ENCODE measurements around the gene NAP1L4. TPM values are rescaled to one million over a fixed set of nuclear protein-coding genes. Genes with fewer than 3 reads are reported as not detected.

The NAP1L4 gene
- polyA plus RNA-seq, 1 of the 3 experiments (the other 2 are of a cell fraction): 104 TPM

DNA sequence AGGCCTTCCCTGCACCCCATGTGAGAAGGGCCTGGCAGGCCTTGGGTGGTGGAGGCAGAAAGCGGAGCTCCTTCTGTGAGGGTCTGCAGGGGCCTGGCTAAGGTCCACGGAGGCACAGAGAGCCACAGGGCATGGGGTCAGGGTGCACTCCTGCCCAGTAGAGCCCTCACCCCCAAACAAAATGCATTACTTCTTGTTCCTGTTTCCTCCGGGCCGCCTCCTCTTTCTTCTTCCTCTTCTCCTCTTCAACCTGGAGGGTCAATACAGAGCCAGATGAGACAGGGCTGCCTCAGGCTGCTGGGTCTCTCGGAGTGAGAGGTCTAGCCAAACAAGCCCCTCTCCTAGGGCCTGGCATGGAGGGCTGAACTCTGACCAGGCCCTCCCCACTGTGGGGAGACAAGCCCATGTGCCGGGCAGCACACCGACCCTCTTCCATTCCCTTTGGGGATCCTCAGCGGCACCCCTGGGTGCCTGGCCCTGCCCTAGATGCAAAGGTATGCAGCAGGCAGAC is 10.3 kb upstream of the NAP1L4 start:
- peaks cover 8% of the 10 kb centered on the region for H3F3A ChIP-seq (replicated peaks; ENCODE audit: insufficient read depth)
- H4K20me1 ChIP-seq (ENCODE audit: insufficient read depth): no peaks in the 10 kb centered on the region
- 93% methylated on average over 4 of the region's 8 CpGs for WGBS (ENCODE audit: low lambda C conversion rate)
- no peak overlapping the region for H2AFZ ChIP-seq (ENCODE audit: low read depth)
- no peaks in the 10 kb centered on the region for H3K9me3 ChIP-seq
- no peak overlapping the region for H3K4me3 ChIP-seq (ENCODE audit: low read depth in 2 of 2, low read length in 1 of 2)
- ChIA-PET CTCF (interaction anchor here (0.6 to 2.3 kb wide), 5 partner anchors 10 to 593 kb away, joined by 3 to 11 read pairs (median 4); no protein-coding TSS in a partner anchor), POLR2A (interaction anchor here (1.1 kb wide), 1 partner anchor 10 kb away, joined by 3 read pairs; the partner anchor contains the start of gene NAP1L4)
- H3K4me2 ChIP-seq: no peak overlapping the region
- no peaks in the 10 kb centered on the region for H3K79me2 ChIP-seq (ENCODE audit: insufficient read depth)
- peaks cover 13 to 65% of the 10 kb centered on the region in 2 experiments for H3K36me3 ChIP-seq (replicated peaks in 1 of 2; ENCODE audit: control insufficient read depth in 1 of 2, insufficient read depth in 2 of 2, low read length in 1 of 2)
- peaks cover 19 to 43% of the 10 kb centered on the region in 2 experiments for H3K4me1 ChIP-seq (ENCODE audit: control insufficient read depth in 1 of 2, insufficient read depth in 2 of 2, low read depth in 1 of 2, low read length in 1 of 2)
- peak overlapping the region; percentile 55 to 98; a peak in 2 of 4 replicates for H3K27ac ChIP-seq (ENCODE audit: low read depth in 2 of 2, low read length in 1 of 2)
- no peaks in the 10 kb centered on the region for H3K27me3 ChIP-seq (ENCODE audit: insufficient read depth)
- TF ChIP-seq TAF1 (IDR thresholded peaks at IDR 0.05; ENCODE audit: borderline replicate concordance, low read depth, low read length) (no peak), GATA2 (CRISPR knock-in tag; IDR thresholded peaks at IDR 0.05) (no peak), FOXJ3 (CRISPR knock-in tag; IDR thresholded peaks at IDR 0.05) (no peak), MXI1 (IDR thresholded peaks at IDR 0.05; ENCODE audit: low read depth, low read length) (no peak), POLR2AphosphoS5 (IDR thresholded peaks at IDR 0.05; ENCODE audit: low read depth, low read length) (no peak), NRF1 (IDR thresholded peaks at IDR 0.05; ENCODE audit: low read depth, low read length) (no peak), YY1 (IDR thresholded peaks at IDR 0.05; ENCODE audit: low read depth) (no peak), RAD21 (IDR thresholded peaks at IDR 0.05; ENCODE audit: low read length) (no peak), RXRA (IDR thresholded peaks at IDR 0.05; ENCODE audit: borderline replicate concordance, low read depth) (no peak), FOXM1 (IDR thresholded peaks at IDR 0.05; ENCODE audit: low read depth) (no peak), TCF12 (IDR thresholded peaks at IDR 0.05) (no peak), CHD2 (IDR thresholded peaks at IDR 0.05; ENCODE audit: low read length, partially characterized antibody) (no peak)
- TF ChIP-seq, protein P1, sequence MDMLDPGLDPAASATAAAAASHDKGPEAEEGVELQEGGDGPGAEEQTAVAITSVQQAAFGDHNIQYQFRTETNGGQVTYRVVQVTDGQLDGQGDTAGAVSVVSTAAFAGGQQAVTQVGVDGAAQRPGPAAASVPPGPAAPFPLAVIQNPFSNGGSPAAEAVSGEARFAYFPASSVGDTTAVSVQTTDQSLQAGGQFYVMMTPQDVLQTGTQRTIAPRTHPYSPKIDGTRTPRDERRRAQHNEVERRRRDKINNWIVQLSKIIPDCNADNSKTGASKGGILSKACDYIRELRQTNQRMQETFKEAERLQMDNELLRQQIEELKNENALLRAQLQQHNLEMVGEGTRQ (IDR thresholded peaks at IDR 0.05; ENCODE audit: borderline replicate concordance, low read depth, low read length): no peak
- TF ChIP-seq, protein P2, sequence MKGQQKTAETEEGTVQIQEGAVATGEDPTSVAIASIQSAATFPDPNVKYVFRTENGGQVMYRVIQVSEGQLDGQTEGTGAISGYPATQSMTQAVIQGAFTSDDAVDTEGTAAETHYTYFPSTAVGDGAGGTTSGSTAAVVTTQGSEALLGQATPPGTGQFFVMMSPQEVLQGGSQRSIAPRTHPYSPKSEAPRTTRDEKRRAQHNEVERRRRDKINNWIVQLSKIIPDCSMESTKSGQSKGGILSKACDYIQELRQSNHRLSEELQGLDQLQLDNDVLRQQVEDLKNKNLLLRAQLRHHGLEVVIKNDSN (IDR thresholded peaks at IDR 0.05; ENCODE audit: borderline replicate concordance, low read depth): no peak
- TF ChIP-seq, protein P3, sequence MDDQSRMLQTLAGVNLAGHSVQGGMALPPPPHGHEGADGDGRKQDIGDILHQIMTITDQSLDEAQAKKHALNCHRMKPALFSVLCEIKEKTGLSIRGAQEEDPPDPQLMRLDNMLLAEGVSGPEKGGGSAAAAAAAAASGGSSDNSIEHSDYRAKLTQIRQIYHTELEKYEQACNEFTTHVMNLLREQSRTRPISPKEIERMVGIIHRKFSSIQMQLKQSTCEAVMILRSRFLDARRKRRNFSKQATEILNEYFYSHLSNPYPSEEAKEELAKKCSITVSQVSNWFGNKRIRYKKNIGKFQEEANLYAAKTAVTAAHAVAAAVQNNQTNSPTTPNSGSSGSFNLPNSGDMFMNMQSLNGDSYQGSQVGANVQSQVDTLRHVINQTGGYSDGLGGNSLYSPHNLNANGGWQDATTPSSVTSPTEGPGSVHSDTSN (IDR thresholded peaks at IDR 0.05): no peak
- TF ChIP-seq, protein P4, sequence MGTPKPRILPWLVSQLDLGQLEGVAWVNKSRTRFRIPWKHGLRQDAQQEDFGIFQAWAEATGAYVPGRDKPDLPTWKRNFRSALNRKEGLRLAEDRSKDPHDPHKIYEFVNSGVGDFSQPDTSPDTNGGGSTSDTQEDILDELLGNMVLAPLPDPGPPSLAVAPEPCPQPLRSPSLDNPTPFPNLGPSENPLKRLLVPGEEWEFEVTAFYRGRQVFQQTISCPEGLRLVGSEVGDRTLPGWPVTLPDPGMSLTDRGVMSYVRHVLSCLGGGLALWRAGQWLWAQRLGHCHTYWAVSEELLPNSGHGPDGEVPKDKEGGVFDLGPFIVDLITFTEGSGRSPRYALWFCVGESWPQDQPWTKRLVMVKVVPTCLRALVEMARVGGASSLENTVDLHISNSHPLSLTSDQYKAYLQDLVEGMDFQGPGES (IDR thresholded peaks at IDR 0.05; ENCODE audit: low read depth, low read length): no peak
- TF ChIP-seq, protein P5, sequence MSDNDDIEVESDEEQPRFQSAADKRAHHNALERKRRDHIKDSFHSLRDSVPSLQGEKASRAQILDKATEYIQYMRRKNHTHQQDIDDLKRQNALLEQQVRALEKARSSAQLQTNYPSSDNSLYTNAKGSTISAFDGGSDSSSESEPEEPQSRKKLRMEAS (IDR thresholded peaks at IDR 0.05; ENCODE audit: low read depth): no peak
- TF ChIP-seq, protein P6, sequence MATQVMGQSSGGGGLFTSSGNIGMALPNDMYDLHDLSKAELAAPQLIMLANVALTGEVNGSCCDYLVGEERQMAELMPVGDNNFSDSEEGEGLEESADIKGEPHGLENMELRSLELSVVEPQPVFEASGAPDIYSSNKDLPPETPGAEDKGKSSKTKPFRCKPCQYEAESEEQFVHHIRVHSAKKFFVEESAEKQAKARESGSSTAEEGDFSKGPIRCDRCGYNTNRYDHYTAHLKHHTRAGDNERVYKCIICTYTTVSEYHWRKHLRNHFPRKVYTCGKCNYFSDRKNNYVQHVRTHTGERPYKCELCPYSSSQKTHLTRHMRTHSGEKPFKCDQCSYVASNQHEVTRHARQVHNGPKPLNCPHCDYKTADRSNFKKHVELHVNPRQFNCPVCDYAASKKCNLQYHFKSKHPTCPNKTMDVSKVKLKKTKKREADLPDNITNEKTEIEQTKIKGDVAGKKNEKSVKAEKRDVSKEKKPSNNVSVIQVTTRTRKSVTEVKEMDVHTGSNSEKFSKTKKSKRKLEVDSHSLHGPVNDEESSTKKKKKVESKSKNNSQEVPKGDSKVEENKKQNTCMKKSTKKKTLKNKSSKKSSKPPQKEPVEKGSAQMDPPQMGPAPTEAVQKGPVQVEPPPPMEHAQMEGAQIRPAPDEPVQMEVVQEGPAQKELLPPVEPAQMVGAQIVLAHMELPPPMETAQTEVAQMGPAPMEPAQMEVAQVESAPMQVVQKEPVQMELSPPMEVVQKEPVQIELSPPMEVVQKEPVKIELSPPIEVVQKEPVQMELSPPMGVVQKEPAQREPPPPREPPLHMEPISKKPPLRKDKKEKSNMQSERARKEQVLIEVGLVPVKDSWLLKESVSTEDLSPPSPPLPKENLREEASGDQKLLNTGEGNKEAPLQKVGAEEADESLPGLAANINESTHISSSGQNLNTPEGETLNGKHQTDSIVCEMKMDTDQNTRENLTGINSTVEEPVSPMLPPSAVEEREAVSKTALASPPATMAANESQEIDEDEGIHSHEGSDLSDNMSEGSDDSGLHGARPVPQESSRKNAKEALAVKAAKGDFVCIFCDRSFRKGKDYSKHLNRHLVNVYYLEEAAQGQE (IDR thresholded peaks at IDR 0.05; ENCODE audit: low read depth, low read length): no peak
- H3K9ac ChIP-seq: no peak overlapping the region
- no peak for DNase-seq
- no peaks in the 10 kb centered on the region for H3K9me2 ChIP-seq

Data from SK-N-SH (cell line).